Omental fat pad (tissue), 4 donors: ENCODE results near the gene ZNF664. TPM values are rescaled to one million over a fixed set of nuclear protein-coding genes. Genes with fewer than 3 reads are reported as not detected.

Experiments
- ATAC-seq: fragments of 150-250 bp; one replicate; pipeline ENCODE4 v1.9.1; 2016; ENCODE audit warnings: mild to moderate bottlenecking, moderate library complexity; ENCODE audit not compliant: low FRiP score
- DNase-seq: peaks from one replicate; pipeline ENCODE4 v3.0.0-alpha.2; 2019; ENCODE audit warnings: low spot score
- CTCF ChIP-seq, 3 donors: fragments of 450-650 bp; IDR thresholded peaks; one replicate each; pipeline ENCODE4 v1.5.1; 2016 to 2017; ENCODE audit warnings: antibody characterized with exemption in 3 of 3, mild to moderate bottlenecking in 3 of 3, moderate library complexity in 2 of 3
- total RNA-seq, 4 donors: library from RNA; depleted of rRNA; stranded (reverse); fragments of >200 nt; gene quantifications; one replicate each; pipeline ENCODE4 v1.1.0, GENCODE V29; 2016

Gene ZNF664
- total RNA-seq, 4 donors from 2014 or later: 61.8 to 96.0 (median 71.5) TPM

GRCh38 chr12:123936956-123937706, 35.9 kb upstream of the ZNF664 start:
- DNase-seq (no peak), ATAC-seq (no peak)
- TF ChIP-seq CTCF (IDR thresholded peaks at IDR 0.05): no peak

GRCh38 chr12:123937707-123938591, 35.1 kb upstream of the ZNF664 start:
- ATAC-seq (no peak), DNase-seq (no peak)
- TF ChIP-seq CTCF (IDR thresholded peaks at IDR 0.05): no peak

DNA sequence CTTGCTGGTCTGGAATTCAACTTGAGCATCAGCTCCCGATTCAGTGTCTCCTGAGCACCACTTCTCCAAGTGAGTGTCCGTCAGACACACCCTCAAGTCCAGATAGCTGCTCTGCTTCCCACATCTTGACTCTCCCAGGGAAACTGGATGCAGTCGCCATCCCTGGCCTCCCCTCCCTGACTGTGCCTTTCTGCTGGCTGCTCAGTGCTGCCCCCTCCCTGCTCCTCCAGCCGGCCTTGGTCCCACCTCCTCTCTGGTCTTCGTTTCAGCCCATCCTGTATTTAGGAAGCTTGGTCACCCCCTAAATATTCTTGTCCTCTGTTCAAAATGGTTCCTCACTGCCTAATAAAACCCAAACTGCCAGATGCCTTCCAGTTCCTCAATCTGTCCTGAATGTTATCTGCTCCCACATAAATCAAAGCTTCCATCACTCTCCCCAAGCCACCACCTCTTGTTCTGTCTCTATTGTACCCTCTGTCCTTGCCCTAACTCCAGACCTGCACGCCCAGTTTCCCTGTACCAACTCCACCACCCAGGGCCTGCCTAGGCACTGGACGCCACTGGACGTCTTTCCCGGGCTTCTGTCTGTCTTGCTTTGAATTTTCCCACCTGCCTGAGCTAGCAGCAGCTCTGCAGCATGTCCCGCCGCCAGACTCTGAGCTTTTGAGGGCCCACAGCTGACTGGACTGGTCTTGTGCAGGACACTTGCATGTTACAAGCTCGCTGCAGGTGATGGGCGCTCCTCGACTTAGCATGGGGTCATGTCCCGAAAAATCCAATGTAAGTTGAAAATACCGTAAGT, 34.1 kb upstream of the ZNF664 start:
- TF ChIP-seq CTCF (IDR thresholded peaks at IDR 0.05): no peak
- ATAC-seq: no peak
- no peak for DNase-seq

- ATAC-seq (no peak), DNase-seq (no peak)
- TF ChIP-seq CTCF (IDR thresholded peaks at IDR 0.05): no peak
These were observed 33.0 kb upstream of the ZNF664 start for GRCh38 chr12:123939716-123940626.

GRCh38 chr12:123940627-123940966, 32.4 kb upstream of the ZNF664 start:
- ATAC-seq: no peak
- no peak for TF ChIP-seq CTCF (IDR thresholded peaks at IDR 0.05)
- no peak for DNase-seq

- TF ChIP-seq CTCF (IDR thresholded peaks at IDR 0.05): no peak
- no peak for ATAC-seq
- DNase-seq: no peak
These were observed 32.0 kb upstream of the ZNF664 start for GRCh38 chr12:123941000-123941399.
